Measurements from ENCODE around the gene EPO.

The EPO gene

GRCh38 chr7:100682991-100683658 lies 37.1 kb upstream of the EPO start:
- ChIA-PET CTCF (interaction anchor here (0.7 to 1.2 kb wide), 2 partner anchors 23 to 54 kb away, joined by 3 read pairs; partner anchors contain the start of gene POP7), POLR2A (interaction anchor here (0.7 to 1.5 kb wide), 4 partner anchors 8 to 71 kb away, joined by 3 to 4 read pairs (median 3); partner anchors contain the start of genes GNB2 and MOSPD3)
- TF ChIP-seq FOXK2 (IDR thresholded peaks at IDR 0.05), result no peak
- TF ChIP-seq ARNT (IDR thresholded peaks at IDR 0.05), result no peak
- TF ChIP-seq ZNF384 (IDR thresholded peaks at IDR 0.05), result no peak
- no peak for TF ChIP-seq L3MBTL2 (conservative IDR thresholded peaks at IDR 0.05)
- no peak for TF ChIP-seq NFRKB (IDR thresholded peaks at IDR 0.05)
- TF ChIP-seq HDGF (IDR thresholded peaks at IDR 0.05; ENCODE audit: borderline replicate concordance), result no peak
- no peak for TF ChIP-seq BHLHE40 (IDR thresholded peaks at IDR 0.05; ENCODE audit: borderline replicate concordance)
- TF ChIP-seq FOXM1 (IDR thresholded peaks at IDR 0.05; ENCODE audit: borderline replicate concordance), result no peak
- TF ChIP-seq ELF4 (IDR thresholded peaks at IDR 0.05), result no peak
- TF ChIP-seq TARDBP (IDR thresholded peaks at IDR 0.05), result no peak
- no peak for TF ChIP-seq CTBP1 (IDR thresholded peaks at IDR 0.05; ENCODE audit: borderline replicate concordance)
- no peak for TF ChIP-seq SP1 (IDR thresholded peaks at IDR 0.05)
- TF ChIP-seq FOXA1 (IDR thresholded peaks at IDR 0.05), result no peak
- TF ChIP-seq, protein P1, sequence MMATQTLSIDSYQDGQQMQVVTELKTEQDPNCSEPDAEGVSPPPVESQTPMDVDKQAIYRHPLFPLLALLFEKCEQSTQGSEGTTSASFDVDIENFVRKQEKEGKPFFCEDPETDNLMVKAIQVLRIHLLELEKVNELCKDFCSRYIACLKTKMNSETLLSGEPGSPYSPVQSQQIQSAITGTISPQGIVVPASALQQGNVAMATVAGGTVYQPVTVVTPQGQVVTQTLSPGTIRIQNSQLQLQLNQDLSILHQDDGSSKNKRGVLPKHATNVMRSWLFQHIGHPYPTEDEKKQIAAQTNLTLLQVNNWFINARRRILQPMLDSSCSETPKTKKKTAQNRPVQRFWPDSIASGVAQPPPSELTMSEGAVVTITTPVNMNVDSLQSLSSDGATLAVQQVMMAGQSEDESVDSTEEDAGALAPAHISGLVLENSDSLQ (IDR thresholded peaks at IDR 0.05), result no peak
- DNase-seq (ENCODE audit: extremely low spot score), result no peak

DNA sequence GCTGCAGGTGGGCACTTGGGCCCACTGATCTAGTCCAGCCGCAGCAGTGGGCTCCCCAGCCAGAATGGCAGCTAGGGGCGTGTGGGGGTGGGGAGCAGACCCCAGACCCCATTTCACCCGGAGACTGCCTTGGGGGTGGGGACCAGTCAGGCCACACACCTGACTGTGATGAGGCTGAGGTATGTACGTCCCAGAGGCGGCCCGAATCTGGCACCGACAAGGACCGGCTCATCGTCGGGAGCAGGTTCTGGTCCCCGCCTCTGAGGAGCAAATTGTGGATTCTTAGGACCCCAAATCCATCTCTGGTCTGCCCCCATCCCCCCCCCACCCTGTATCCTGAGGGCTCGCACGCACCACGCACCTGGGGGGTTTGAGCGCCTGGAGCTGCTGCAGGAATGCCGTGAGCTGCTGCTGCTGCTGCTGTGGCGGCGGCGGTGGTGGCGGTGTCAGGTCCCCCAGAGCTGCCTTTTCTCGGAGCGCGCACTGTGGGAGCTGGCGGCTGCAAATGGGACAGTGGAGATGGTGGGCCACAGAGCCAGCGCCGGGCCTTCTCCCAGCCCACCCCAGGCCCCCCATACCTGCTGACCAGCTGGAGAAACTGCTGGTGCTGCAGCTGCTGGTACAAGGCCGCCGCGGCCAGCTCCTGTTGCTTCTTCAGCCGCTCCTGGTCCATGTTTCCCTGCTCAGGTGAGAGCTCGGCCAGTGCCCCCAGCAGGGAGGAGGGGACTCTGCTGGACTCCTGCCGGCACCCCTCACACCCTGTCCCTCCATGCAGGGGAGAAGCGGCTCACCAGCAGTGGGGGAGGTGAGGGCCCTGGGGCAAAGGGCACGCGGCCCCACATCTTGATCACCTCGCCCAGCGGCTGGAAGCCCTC lies 36.4 kb upstream of the EPO start:
- no peak for TF ChIP-seq LEF1 (IDR thresholded peaks at IDR 0.05; ENCODE audit: borderline replicate concordance)
- TF ChIP-seq BHLHE40 (IDR thresholded peaks at IDR 0.05; ENCODE audit: borderline replicate concordance), result no peak
- POLR2A ChIA-PET, result interaction anchor here (0.9 to 1.5 kb wide), 3 partner anchors 8 to 72 kb away, joined by 3 to 4 read pairs (median 3); partner anchors contain the start of gene MOSPD3
- CTCF ChIA-PET, result interaction anchor here (0.5 to 2.4 kb wide), 3 partner anchors 22 to 148 kb away, joined by 3 to 6 read pairs (median 3); partner anchors contain the start of gene POP7
- no peak for DNase-seq (ENCODE audit: extremely low spot score)

DNA sequence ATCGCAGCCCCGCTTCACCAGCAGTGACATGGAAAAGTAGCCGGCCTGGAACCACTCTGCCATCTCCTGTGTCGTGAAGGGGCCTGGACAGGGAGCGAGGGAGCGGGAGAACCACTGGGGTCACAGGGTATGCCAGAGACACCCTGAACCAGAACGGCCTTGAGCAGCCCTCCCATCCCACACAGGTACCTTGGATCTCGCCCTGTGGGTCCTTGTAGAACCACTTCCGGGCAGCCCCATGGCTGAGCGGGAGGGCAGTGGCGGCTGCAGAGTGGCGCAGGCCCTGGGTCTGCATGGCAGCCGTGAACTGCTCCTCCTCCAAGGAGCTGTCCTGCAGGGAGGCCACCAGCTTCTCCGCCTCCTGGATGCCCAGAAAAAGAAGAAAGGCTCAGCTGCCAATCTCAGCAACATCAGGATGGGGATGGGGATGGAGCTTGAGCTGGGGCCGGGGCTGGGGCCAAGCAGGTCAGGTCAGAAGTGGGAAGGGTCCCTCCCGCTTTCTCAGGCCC lies 35.7 kb upstream of the EPO start:
- ChIA-PET POLR2A (interaction anchor here (0.7 to 1.2 kb wide), 2 partner anchors 8 to 9 kb away, joined by 3 read pairs; partner anchors contain the start of gene GIGYF1), CTCF (interaction anchor here (0.5 to 2.4 kb wide), 2 partner anchors 21 to 147 kb away, joined by 3 to 6 read pairs; partner anchors contain the start of gene POP7)
- peak; percentile 3 for DNase-seq (ENCODE audit: extremely low spot score)
- TF ChIP-seq L3MBTL2 (conservative IDR thresholded peaks at IDR 0.05) (no peak), ZNF384 (IDR thresholded peaks at IDR 0.05) (no peak), NFRKB (IDR thresholded peaks at IDR 0.05) (no peak), TARDBP (IDR thresholded peaks at IDR 0.05) (no peak), FOXA1 (IDR thresholded peaks at IDR 0.05) (no peak), HDGF (IDR thresholded peaks at IDR 0.05; ENCODE audit: borderline replicate concordance) (no peak), ELF4 (IDR thresholded peaks at IDR 0.05) (no peak), LEF1 (IDR thresholded peaks at IDR 0.05; ENCODE audit: borderline replicate concordance) (no peak), ARNT (IDR thresholded peaks at IDR 0.05) (no peak), CTBP1 (IDR thresholded peaks at IDR 0.05; ENCODE audit: borderline replicate concordance) (no peak), FOXK2 (IDR thresholded peaks at IDR 0.05) (no peak), SUZ12 (IDR thresholded peaks at IDR 0.05) (no peak)
- TF ChIP-seq, protein P1 (IDR thresholded peaks at IDR 0.05), result no peak

GRCh38 chr7:100685049-100685605 lies 35.1 kb upstream of the EPO start:
- ChIA-PET POLR2A (interaction anchor here (0.7 kb wide), 1 partner anchor 9 kb away, joined by 3 read pairs; the partner anchor contains the start of gene GIGYF1), CTCF (interaction anchor here (2.4 kb wide), 1 partner anchor 20 kb away, joined by 6 read pairs; the partner anchor contains the start of gene POP7)

DNA sequence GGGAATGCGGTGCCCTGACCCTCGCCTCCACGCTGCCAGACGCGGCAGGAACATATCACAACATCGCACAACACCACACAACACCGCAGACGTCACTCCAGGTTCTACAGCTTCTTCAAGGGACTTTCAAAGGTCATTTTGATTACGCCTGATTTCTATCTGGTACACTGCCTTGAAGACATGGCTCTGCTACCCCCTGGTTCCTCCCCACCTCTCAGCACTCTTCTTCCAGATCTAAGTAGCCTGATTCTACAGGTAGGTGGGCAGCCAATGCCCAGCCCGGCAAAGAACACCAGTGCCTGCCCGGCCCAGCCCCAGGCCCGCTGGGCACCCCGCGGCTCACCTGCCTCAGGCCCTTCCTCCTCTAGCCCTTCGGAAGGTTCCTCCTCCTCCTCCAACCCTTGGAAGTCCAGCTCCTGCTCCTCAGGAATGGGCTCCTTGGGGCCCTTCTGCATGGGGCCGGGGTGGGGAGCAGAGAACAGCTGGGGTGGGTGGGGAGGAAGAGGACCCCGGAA lies 34.6 kb upstream of the EPO start:
- no peak for DNase-seq (ENCODE audit: extremely low spot score)
- ChIA-PET POLR2A (no interaction called here), CTCF (interaction anchor here (2.4 kb wide), 1 partner anchor 20 kb away, joined by 6 read pairs; the partner anchor contains the start of gene POP7)
- TF ChIP-seq CTBP1 (IDR thresholded peaks at IDR 0.05; ENCODE audit: borderline replicate concordance) (no peak), NFRKB (IDR thresholded peaks at IDR 0.05) (no peak), BHLHE40 (IDR thresholded peaks at IDR 0.05; ENCODE audit: borderline replicate concordance) (no peak), HDGF (IDR thresholded peaks at IDR 0.05; ENCODE audit: borderline replicate concordance) (no peak), FOXA1 (IDR thresholded peaks at IDR 0.05) (no peak), L3MBTL2 (conservative IDR thresholded peaks at IDR 0.05) (no peak), SUZ12 (IDR thresholded peaks at IDR 0.05) (no peak), SP1 (IDR thresholded peaks at IDR 0.05) (no peak), ZNF384 (IDR thresholded peaks at IDR 0.05) (no peak), ELF4 (IDR thresholded peaks at IDR 0.05) (no peak), FOXK2 (IDR thresholded peaks at IDR 0.05) (no peak), ARNT (IDR thresholded peaks at IDR 0.05) (no peak), LEF1 (IDR thresholded peaks at IDR 0.05; ENCODE audit: borderline replicate concordance) (no peak), FOXM1 (IDR thresholded peaks at IDR 0.05; ENCODE audit: borderline replicate concordance) (no peak), TARDBP (IDR thresholded peaks at IDR 0.05) (no peak)
- TF ChIP-seq, protein P1 (IDR thresholded peaks at IDR 0.05), result no peak

More at GRCh38 chr7:100685049-100685605, 35.1 kb upstream of the EPO start:
- TF ChIP-seq HDGF (IDR thresholded peaks at IDR 0.05; ENCODE audit: borderline replicate concordance) (no peak), LEF1 (IDR thresholded peaks at IDR 0.05; ENCODE audit: borderline replicate concordance) (no peak), FOXM1 (IDR thresholded peaks at IDR 0.05; ENCODE audit: borderline replicate concordance) (no peak)
- TF ChIP-seq, protein P1 (IDR thresholded peaks at IDR 0.05), result no peak
- peak; percentile 3 for DNase-seq (ENCODE audit: extremely low spot score)

All from HEK293T (cell line).